SW480 (cell line): Measurements from ENCODE around the gene PSMG4.

ENCODE experiments used
- DNase-seq: peaks from one replicate; pipeline ENCODE4 v3.0.0-alpha.2; 2016; ENCODE audit warnings: low spot score

The PSMG4 gene

GRCh38 chr6:3276174-3277167 is 17.7 kb downstream of the PSMG4 start:
- DNase-seq, result no peak

- DNase-seq, result no peak
Observed at GRCh38 chr6:3277251-3277650, 18.5 kb downstream of the PSMG4 start.

- DNase-seq, result no peak
Observed at GRCh38 chr6:3277851-3278416, 19.2 kb downstream of the PSMG4 start.

GRCh38 chr6:3278691-3279090 is 19.9 kb downstream of the PSMG4 start:
- DNase-seq, result no peak

DNA sequence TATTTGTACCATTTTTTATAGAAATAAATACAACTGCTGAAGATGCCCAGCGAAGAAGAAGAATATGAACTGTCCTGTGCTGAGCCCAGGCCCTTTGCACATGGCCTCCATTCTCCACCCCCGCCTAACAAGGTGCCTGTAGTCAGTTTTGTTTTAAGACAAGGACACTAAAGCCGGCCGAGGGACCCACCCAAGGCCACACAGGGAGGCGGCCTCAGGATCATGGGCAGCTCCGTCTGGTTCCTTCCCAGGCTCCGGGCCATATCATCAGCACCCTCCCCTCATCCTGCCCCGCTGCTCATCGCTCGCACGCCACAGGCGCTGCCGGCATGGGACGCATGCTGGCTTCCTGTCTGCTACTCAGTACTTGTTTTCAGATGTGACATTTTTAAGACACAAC is 21.3 kb downstream of the PSMG4 start:
- DNase-seq, result no peak

- no peak for DNase-seq
Observed at GRCh38 chr6:3280866-3281465, 22.2 kb downstream of the PSMG4 start.

- DNase-seq, result no peak
Observed at GRCh38 chr6:3281631-3282475, 23.1 kb downstream of the PSMG4 start.

DNA sequence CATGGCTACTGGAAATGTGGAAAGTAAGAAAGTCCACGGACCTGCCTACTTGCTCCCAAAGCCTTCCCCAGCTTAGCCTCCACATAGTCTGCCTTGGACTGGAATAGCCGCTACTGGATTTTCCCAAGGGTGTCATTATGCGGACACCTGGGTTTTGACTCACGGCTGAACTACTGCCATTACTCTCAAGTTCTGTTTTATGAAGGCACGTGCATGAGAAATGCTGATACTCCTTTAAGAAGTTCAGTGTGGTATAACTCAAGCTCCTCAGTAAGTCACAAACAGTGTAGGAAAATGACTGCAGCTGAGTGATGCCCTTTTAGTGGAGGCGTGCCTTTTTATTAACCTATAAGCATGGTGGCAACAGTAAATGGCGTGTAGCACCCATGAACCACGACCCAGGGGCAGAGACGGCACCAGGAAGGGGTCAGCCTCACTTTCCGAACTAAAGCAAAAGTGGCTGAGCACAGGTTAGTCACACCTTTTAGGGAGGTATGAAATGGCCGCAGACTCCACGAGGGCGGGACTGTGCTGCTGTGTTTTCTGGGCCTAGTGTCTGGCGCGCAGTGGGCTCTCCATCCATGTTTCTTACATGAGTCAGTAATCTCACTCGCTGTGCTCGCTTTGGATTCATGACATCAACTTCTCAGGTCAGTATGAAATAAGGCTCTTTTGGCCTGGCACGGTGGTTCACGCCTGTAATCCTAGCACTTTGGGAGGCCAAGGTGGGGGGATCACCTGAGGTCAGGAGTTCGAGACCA is 23.9 kb downstream of the PSMG4 start:
- no peak for DNase-seq

DNA sequence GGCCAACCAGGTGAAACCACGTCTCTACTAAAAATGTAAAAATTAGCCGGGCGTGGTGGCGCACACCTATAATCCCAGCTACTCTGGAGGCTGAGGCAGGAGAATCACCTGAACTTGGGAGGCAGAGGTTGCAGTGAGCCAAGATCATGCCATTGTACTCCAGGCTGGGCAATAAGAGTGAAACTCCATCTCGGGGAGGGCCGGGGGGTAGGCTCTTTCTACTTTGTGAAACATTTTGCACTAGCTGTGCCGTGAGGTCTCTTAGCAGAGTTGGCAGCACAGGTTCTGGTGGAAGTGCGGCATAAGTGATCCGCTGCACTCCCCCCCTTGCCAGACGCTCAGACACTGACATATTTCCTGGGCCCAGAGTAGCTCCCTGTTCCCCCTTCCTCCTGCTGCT is 24.5 kb downstream of the PSMG4 start:
- no peak for DNase-seq

DNA sequence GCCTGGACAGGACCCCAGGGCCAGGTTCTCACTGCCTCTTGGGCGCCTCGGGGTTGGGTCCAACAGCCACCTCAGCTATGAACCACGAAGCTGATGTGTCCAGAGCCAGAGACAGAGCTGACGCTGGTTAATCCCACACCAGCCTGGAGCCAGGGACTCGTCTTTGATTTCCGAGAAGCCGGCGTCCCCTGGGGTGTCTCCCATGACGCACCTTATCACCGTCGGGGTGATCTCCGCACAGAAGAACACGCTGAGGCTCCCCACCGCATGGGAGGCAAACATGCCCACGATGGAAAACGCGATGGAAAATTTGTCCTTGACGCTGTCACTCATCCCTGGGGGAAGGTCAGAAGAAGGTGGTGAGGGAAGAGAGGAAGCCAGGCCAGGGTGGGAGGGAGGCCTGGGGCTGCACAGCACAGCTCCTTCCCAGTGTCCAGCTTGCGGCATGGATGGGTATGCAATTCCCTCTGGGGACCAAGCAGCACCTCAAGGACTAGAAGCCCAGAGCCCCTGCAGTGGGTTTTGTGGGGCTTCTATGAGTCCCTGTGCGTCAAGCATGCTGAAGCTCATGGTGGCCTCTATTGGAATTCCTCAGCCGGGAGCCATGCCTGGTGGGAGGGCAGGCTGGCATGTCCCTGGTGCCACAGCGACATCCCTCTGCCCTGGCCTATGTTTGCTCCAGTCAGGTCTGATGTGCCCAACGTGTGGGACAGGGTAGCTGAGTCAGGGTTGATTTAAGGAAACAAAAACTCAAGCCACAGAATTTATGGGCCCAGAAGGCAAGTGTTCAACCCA is 25.1 kb downstream of the PSMG4 start:
- DNase-seq, result no peak

- no peak for DNase-seq
Observed at GRCh38 chr6:3284436-3284876, 25.7 kb downstream of the PSMG4 start.

GRCh38 chr6:3285049-3285639 is 26.4 kb downstream of the PSMG4 start:
- no peak for DNase-seq

DNA sequence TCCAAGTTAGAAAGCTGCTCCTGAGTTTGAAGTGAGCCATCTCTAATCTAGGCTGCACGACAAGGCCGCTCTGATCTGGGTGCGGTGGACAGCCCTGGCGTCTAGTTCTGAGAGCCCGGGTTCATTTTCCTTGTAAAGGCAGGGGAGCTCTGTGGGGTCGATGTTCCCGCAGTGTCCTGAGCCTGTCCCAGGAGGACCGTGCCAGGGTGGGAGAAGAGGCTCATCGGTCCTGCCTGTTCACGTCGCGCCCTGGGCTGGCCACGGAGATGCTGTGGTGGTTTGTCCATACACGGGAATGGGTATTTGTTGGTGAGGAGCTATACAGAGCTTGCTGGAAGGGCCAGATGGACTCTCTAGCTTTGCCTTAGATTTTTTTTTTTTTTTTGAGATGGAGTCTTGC is 27.0 kb downstream of the PSMG4 start:
- DNase-seq, result no peak

DNA sequence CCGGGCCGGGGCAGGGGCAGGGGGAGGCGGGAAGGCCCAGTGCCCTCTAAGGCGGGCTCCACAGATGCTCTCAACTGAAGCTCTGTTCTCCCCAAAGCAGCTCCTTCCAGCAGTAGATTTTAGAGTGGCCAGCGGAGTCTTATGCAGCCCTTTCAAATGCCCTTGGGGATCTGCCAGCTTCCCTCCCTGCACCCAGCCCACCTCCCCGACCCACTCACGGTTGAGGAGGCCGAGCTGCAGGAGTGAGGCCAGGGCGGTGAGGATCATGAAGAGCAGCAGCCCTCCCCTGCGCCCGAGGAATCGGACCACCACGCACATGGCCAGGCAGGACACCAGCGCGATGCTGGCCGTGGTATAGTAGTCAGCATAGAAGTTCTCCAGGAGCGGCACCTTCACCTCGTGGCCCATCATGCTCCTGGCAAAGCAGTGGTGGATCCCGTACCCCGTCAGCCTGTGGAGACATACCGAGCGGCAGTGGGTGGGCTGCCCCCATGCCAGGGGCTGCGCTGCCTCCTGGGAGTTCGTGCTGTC is 28.0 kb downstream of the PSMG4 start:
- DNase-seq, result no peak

DNA sequence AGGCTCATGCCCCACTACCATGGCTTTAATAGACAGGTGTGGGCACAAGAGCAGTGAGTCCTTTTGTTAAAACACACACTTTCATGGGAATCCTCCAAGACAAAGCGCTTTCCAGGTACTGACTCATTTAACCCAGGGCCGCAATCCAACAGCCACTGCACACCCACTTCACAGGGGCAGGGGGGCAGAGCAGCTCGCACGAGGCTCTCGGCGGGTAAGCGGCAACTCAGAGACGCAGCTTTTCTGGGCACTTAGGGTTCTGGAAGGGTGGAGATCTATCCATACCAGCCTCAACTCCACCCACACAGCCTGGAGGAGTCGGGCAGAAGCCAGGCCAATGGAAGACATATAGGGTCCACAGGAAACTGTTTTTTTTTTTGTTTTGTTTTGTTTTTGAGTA is 28.6 kb downstream of the PSMG4 start:
- DNase-seq, result no peak

- no peak for DNase-seq
Observed at GRCh38 chr6:3287976-3288707, 29.4 kb downstream of the PSMG4 start.

DNA sequence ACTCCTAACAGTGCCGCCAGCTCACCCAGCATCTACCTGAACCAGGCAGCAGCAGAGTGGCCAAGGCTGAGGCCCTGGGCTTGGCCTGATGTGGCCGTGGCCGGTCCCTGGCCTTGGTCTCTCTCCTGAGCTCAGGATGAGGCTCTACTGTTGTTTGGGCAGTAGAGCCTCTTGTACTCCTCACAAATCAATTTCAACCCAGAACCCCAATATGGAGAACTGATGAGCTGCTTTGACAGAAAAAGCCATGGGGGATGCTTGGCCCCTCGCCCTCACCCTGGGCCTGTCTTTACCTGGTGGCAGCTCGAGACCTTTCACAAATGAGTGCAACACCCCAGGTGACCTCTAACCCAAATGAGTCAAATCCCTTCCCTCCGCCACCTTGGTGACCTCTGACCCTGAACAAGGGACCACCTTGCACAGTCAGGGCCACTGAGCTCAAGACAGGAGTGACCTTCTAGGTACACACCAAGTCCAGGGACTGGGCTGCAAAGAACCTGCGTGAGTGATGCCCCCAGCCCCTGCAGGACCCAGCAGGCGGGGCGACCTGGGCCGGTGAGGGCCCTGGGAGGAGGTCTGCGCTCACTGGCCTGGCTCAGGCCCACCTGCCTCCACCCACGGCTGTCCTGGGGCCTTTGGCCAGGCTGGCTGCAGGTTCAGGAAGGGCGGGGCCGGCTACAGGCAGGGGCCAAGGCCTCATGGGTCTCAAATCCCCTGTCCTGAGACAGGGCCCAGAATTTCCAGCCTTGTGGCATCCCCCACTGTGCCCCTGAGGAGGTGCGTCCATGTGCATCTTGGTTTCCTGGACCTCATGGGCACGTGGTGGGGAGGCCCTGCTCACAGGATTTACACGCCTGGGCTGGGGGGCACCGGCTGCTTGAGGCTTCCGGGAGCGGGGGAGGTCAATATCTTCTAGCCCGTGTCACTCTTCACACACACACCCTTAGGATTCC is 30.2 kb downstream of the PSMG4 start:
- no peak for DNase-seq

DNA sequence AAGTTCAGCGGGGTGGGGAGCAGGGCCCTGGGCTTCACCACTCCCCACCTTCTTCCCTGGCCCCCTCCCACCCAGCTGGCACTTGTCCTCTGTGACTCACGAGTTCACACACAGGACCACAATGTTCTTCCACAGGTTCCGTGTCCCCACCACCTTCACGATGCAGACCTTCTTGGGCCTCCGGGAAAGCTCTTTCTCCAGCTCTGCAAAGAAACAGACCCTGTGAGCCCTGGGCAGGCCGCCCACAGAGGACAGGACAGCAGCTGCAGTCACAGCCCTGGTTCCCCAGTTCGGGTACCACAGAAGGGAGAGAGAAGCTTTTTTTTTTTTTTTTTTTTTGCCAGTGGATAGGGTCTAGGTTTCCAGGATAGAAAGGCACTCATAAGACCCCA is 30.9 kb downstream of the PSMG4 start:
- DNase-seq, result no peak
